Left ventricle myocardium inferior (tissue), 1 donor: ENCODE results near the gene STAT5A. TPM values are rescaled to one million over a fixed set of nuclear protein-coding genes. Genes with fewer than 3 reads are reported as not detected.

Experiments used
- DNase-seq: peaks from one replicate; pipeline ENCODE4 v3.0.0-alpha.2; 2020
- H3K27ac ChIP-seq: fragments of 200-600 bp; replicated peaks from 2 replicates; pipeline ENCODE4 v1.8.0; 2021
- H3K27me3 ChIP-seq: fragments of 200-600 bp; 2 replicates; pipeline ENCODE4 v1.8.0; 2021; ENCODE audit warnings: low read depth
- H3K36me3 ChIP-seq: fragments of 200-600 bp; 2 replicates; pipeline ENCODE4 v1.8.0; 2021
- H3K4me1 ChIP-seq: fragments of 200-600 bp; 2 replicates; pipeline ENCODE4 v1.8.0; 2021
- H3K4me3 ChIP-seq: fragments of 200-600 bp; 2 replicates; pipeline ENCODE4 v1.8.0; 2021; ENCODE audit warnings: mild to moderate bottlenecking, moderate library complexity
- H3K9me3 ChIP-seq: fragments of 200-600 bp; replicated peaks from 2 replicates; pipeline ENCODE4 v1.8.0; 2021
- intact Hi-C: fragments of 100-400 bp; cut with micrococcal nuclease; formaldehyde crosslinking; loops from one replicate; pipeline ENCODE4 v1.11.0; 2022
- total RNA-seq: library from RNA; stranded (reverse); fragmentation: NEBNext Ultra II Directional; extraction: Animal tissue kit (Norgen Biotek cat#: 25700); gene quantifications from one replicate; pipeline ENCODE4 v1.2.1, GENCODE V29; 2021
- TF ChIP-seq, protein P1 (sequence below): fragments of 200-600 bp; IDR thresholded peaks from 2 replicates; pipeline ENCODE4 v1.8.0; 2021; ENCODE audit warnings: antibody characterized with exemption, mild to moderate bottlenecking, borderline replicate concordance
- donor health status: DM: no; HTN: yes; CAD: no; lungs with severe emphysema.

The STAT5A gene
- total RNA-seq, 1 donor from 2014 or later = 16.7 TPM

DNA sequence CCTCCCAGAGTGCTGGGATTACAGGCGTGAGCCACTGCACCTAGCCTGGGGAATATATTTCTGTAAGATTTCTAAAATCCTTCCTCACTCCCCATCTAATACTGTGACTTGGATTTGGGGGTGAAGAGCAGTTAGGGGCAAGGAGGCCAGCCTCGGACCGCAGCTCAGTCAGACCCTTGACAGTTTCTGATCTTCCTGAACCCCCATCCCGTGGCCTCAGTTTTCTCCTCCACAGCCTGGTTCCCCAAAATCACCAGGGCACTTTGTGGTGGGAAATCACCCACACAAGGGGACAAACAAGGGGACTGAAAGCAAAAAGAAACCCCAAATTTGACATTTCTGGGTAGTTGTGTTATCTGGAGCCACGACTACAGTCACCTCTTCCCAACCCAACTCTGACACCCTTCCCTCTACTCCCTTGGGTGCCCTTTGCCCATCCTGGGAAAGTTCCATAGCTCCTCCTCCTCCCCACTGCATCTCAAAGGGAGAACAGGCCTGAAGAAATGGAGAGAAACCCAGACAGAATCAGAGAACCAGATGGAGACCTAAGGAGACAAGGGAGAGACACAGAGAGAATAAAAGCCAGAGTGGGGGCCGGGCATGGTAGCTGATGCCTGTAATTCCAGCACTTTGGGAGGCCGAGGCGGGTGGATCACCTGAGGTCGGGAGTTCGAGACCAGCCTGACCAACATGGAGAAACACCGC is 2.8 kb upstream of the STAT5A start:
- H3K4me1 ChIP-seq = peaks cover 43% of the 10 kb centered on the region
- H3K27ac ChIP-seq = no peak overlapping the region
- no peaks in the 10 kb centered on the region for H3K36me3 ChIP-seq
- no peak for DNase-seq
- H3K27me3 ChIP-seq = no peaks in the 10 kb centered on the region
- intact Hi-C loops = no loop called here
- TF ChIP-seq, protein P1, sequence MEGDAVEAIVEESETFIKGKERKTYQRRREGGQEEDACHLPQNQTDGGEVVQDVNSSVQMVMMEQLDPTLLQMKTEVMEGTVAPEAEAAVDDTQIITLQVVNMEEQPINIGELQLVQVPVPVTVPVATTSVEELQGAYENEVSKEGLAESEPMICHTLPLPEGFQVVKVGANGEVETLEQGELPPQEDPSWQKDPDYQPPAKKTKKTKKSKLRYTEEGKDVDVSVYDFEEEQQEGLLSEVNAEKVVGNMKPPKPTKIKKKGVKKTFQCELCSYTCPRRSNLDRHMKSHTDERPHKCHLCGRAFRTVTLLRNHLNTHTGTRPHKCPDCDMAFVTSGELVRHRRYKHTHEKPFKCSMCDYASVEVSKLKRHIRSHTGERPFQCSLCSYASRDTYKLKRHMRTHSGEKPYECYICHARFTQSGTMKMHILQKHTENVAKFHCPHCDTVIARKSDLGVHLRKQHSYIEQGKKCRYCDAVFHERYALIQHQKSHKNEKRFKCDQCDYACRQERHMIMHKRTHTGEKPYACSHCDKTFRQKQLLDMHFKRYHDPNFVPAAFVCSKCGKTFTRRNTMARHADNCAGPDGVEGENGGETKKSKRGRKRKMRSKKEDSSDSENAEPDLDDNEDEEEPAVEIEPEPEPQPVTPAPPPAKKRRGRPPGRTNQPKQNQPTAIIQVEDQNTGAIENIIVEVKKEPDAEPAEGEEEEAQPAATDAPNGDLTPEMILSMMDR = no peak
- H3K4me3 ChIP-seq = no peak overlapping the region
- H3K9me3 ChIP-seq = no peaks in the 10 kb centered on the region

DNA sequence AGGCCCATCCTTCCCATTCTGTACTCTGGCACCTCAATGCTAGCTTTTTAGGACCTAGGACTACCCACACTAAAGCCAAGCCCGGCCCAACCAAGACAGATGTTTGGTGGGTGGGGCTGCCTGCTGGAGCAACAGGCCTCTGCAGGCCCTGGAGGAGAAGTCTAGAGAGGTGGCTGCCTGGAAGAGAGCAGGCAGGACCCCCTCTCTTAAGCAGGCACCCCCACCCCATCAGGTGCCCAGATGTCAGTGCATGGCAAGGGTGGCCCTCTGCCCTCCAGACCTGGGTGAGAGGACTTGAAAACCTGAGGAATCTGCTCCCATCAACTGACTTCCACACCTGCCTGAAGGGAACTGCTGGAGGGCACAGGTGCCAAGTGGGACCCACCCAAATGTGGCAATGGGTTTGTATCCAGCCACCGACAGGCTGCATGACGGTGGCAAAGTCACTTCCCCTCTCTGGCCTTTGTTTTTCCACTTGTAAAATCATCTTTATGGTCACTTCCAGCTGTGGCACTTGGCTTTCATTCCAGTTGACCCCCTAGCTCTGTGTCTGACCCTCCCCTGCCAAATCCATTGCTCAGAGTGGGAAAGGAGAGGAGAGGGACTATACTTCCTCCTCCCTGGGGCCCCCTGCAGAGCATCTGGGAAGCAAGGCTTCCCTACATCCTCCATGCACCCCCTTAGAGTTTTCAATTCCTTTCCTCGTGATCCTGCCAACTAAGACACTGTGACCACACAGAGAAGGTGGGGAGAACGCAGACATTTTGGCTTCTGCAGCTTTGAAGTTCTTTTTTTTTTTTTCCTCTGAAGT is 1.7 kb upstream of the STAT5A start:
- Histone ChIP-seq H3K4me1 (peaks cover 48% of the 10 kb centered on the region), H3K36me3 (no peaks in the 10 kb centered on the region), H3K27me3 (no peaks in the 10 kb centered on the region), H3K27ac (peak overlapping the region; percentile 89), H3K4me3 (peak overlapping the region; percentile 71), H3K9me3 (no peaks in the 10 kb centered on the region)
- DNase-seq = peak; percentile 55
- intact Hi-C loops = no loop called here
- TF ChIP-seq, protein P1 = no peak

DNA sequence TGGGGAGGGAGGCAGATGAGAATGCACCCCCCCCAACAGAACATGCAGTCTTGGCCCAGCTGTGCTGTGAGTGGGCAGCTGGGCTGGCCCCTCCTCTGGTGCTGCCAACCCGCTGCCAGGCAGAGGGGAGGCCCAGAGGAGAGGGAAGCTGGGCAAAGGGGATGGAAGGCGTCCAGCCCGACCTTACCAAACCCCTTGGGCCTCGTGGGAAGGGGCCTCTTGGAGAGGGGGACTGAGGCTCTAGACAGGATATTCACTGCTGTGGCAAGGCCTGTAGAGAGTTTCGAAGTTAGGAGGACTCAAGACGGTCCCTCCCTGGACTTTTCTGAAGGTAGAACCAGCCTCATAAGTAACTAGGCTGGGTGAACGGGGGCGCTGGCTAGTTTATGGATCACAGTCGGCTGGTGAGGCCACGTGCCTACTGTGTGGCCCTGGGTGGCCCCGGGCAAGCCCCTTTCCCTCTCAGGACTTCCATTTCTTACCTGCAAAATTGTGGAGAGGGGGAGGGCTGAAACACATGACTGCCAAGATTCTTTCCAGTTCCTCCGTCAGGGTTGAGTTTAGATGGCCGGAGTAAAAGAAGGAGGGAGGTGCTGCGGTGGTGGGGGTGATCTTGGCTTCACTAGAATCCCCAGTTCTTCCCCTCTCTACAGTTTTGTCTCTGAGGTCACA is 857 bp upstream of the STAT5A start:
- Histone ChIP-seq H3K36me3 (no peaks in the 10 kb centered on the region), H3K27me3 (no peaks in the 10 kb centered on the region), H3K27ac (peak overlapping the region; percentile 89), H3K4me1 (peaks cover 56% of the 10 kb centered on the region), H3K9me3 (no peaks in the 10 kb centered on the region), H3K4me3 (peak overlapping the region; percentile 71)
- intact Hi-C loops = no loop called here
- TF ChIP-seq, protein P1 = no peak
- DNase-seq = peak; percentile 42

DNA sequence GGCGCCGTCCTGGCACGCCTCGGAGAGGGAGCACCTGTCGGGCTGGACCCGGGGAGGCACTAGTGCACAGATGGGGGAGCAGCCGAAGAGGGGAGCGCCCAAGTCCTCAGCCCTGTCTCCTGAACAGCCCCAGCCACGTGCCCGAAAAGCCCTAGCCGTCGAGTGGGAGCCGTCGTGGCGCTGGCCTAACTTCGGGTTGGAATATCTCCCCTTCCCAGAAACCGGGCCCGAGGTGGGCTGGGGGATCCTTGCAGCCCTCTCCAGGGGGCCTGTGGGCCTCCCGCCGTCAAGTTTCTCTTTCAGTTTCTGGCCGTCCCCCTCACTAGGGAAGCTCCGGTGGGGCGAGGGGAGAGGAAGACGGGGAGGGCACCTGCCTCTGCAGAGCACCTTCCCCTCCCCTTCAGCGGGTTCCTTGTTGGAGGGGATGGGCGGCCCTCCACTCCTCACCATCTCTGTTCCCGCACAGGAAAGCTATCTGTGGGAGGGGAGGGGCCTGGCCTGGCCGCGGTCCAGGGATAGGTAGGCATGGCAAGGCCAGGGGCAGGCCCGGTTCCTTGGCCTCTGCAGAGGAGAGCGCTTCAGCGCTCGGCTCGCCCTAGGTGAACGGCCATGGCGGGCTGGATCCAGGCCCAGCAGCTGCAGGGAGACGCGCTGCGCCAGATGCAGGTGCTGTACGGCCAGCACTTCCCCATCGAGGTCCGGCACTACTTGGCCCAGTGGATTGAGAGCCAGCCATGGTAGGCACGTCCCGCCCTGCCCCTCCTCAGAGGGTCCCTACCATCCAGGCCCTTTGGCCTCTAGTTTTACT is 709 bp downstream of the STAT5A start:
- intact Hi-C loops = no loop called here
- no peak for DNase-seq
- no peaks in the 10 kb centered on the region for H3K9me3 ChIP-seq
- TF ChIP-seq, protein P1 = no peak
- peaks cover 10% of the 10 kb centered on the region for H3K36me3 ChIP-seq
- H3K27ac ChIP-seq = peak overlapping the region; percentile 89
- H3K4me1 ChIP-seq = peaks cover 56% of the 10 kb centered on the region
- no peaks in the 10 kb centered on the region for H3K27me3 ChIP-seq
- H3K4me3 ChIP-seq = peak overlapping the region; percentile 71

DNA sequence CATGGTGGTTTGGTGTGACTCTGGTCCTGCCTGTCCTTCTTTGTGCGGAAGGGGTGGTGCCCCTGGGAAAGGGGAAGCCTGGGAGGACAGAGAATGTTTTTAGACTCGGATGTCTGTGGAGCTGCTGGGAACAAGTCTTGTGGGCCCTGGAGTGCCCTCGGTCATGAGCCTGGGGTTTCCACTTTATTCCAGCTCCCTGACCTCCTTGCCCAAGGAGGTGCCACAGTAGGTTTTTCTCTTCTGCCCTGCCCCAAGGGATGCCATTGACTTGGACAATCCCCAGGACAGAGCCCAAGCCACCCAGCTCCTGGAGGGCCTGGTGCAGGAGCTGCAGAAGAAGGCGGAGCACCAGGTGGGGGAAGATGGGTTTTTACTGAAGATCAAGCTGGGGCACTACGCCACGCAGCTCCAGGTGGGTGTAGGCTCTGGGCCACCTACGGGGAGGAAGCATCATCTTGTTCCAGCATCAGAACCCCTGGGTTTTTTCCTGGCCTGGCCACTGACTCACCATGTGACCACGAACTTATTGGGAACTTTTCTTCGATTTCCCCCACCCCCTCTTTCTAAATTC is 1.4 kb downstream of the STAT5A start:
- peaks cover 10% of the 10 kb centered on the region for H3K36me3 ChIP-seq
- TF ChIP-seq, protein P1 = no peak
- H3K9me3 ChIP-seq = no peaks in the 10 kb centered on the region
- H3K27me3 ChIP-seq = no peaks in the 10 kb centered on the region
- no peak for DNase-seq
- intact Hi-C loops = no loop called here
- peak overlapping the region; percentile 71 for H3K4me3 ChIP-seq
- peak overlapping the region; percentile 89 for H3K27ac ChIP-seq
- peaks cover 56% of the 10 kb centered on the region for H3K4me1 ChIP-seq
